Liver (tissue), 9 donors: ENCODE measurements around the gene GABRA1. TPM values are rescaled to one million over a fixed set of nuclear protein-coding genes. Genes with fewer than 3 reads are reported as not detected.

Experiments
- DNase-seq: peaks from one replicate; pipeline ENCODE4 v3.0.0-alpha.2; 2017; ENCODE audit warnings: low spot score
- H3K27ac ChIP-seq, 2 donors: one replicate each; pipeline ENCODE4 v1.7.0; 2013; ENCODE audit warnings: inconsistent platforms in 2 of 2, low read length in 2 of 2, control low read depth in 1 of 2, low read depth in 1 of 2, mild to moderate bottlenecking in 1 of 2
- H3K27me3 ChIP-seq, 4 donors: one replicate each; pipeline versions ENCODE4 v1.6.1 to v1.7.0; 2013; ENCODE audit warnings: low read length in 3 of 4, inconsistent platforms in 1 of 4, mild to moderate bottlenecking in 1 of 4, moderate library complexity in 1 of 4; ENCODE audit not compliant: control insufficient read depth in 4 of 4, insufficient read depth in 4 of 4
- H3K36me3 ChIP-seq, 4 donors: one replicate each; pipeline versions ENCODE4 v1.6.1 to v1.7.0; 2013; ENCODE audit warnings: low read length in 3 of 4, mild to moderate bottlenecking in 3 of 4, low read depth in 1 of 4, moderate library complexity in 1 of 4; ENCODE audit not compliant: control insufficient read depth in 4 of 4, insufficient read depth in 3 of 4
- H3K4me1 ChIP-seq, 4 donors: one replicate each; pipeline versions ENCODE4 v1.6.1 to v1.7.0; 2013; ENCODE audit warnings: low read length in 3 of 4, mild to moderate bottlenecking in 3 of 4, moderate library complexity in 1 of 4; ENCODE audit not compliant: control insufficient read depth in 4 of 4, insufficient read depth in 4 of 4
- H3K4me3 ChIP-seq, 3 donors: one replicate each; pipeline versions ENCODE4 v1.6.1 to v1.7.0; 2013; ENCODE audit warnings: low read length in 3 of 3, control low read depth in 1 of 3, low read depth in 1 of 3, mild to moderate bottlenecking in 1 of 3
- H3K9ac ChIP-seq, 2 donors: one replicate each; pipeline ENCODE4 v1.7.0; 2013; ENCODE audit warnings: low read length in 2 of 2, mild to moderate bottlenecking in 2 of 2, moderate library complexity in 2 of 2, control low read depth in 1 of 2, low read depth in 1 of 2
- H3K9me3 ChIP-seq, 4 donors: one replicate each; pipeline versions ENCODE4 v1.6.1 to v1.7.0; 2013; ENCODE audit warnings: low read length in 3 of 4; ENCODE audit not compliant: control insufficient read depth in 4 of 4
- EGR1 ChIP-seq, 2 donors: IDR thresholded peaks; 2 replicates each; pipeline ENCODE4 v1.6.1; 2016 to 2018; ENCODE audit warnings: antibody characterized with exemption in 2 of 2, low read depth in 2 of 2
- FOXA1 ChIP-seq: IDR thresholded peaks from 2 replicates; pipeline ENCODE4 v1.6.1; 2016; ENCODE audit warnings: antibody characterized with exemption
- FOXA2 ChIP-seq: IDR thresholded peaks from 2 replicates; pipeline ENCODE4 v1.6.1; 2016; ENCODE audit warnings: antibody characterized with exemption
- HNF4A ChIP-seq, 2 donors: conservative IDR thresholded peaks; 2 replicates each; pipeline ENCODE4 v1.6.1; 2016; ENCODE audit warnings: antibody characterized with exemption in 2 of 2, mild to moderate bottlenecking in 2 of 2
- REST ChIP-seq: IDR thresholded peaks from 2 replicates; pipeline ENCODE4 v1.6.1; 2016; ENCODE audit warnings: antibody characterized with exemption, mild to moderate bottlenecking
- RXRA ChIP-seq, 2 donors: IDR thresholded peaks; 2 replicates each; pipeline ENCODE4 v1.6.1; 2017 to 2018; ENCODE audit warnings: antibody characterized with exemption in 2 of 2, mild to moderate bottlenecking in 1 of 2
- SP1 ChIP-seq: IDR thresholded peaks from 2 replicates; pipeline ENCODE4 v1.6.1; 2018; ENCODE audit warnings: antibody characterized with exemption, mild to moderate bottlenecking
- TAF1 ChIP-seq: conservative IDR thresholded peaks from 2 replicates; pipeline ENCODE4 v1.6.1; 2016; ENCODE audit warnings: antibody characterized with exemption, mild to moderate bottlenecking
- YY1 ChIP-seq: IDR thresholded peaks from 2 replicates; pipeline ENCODE4 v1.6.1; 2016; ENCODE audit warnings: antibody characterized with exemption, mild to moderate bottlenecking
- WGBS: extraction: QIAGEN DNeasy Blood & Tissue Kit; methylation state at CpG from one replicate; pipeline ENCODE4 v1.1.7; 2013; 5-methylcytosine and 5-hydroxymethylcytosine counted together
- polyA plus RNA-seq, 2 donors: library from polyadenylated mRNA; stranded (reverse) in 1 of 2; unstranded in 1 of 2; fragments of 200-250 nt in 1 of 2; fragments of >200 nt in 1 of 2; fragmentation: Nextera tagmentation in 1 of 2; extraction: Ambion mirVana in 1 of 2; gene quantifications; one replicate each; pipeline versions ENCODE4 v1.2.1 to v1.2.3, GENCODE V29; 2013 to 2015
- total RNA-seq, 2 donors: library from RNA; depleted of rRNA; stranded (reverse); fragments of >200 nt; gene quantifications; one replicate each; pipeline ENCODE4 v1.2.3, GENCODE V29; 2014
- TF ChIP-seq, protein P1 (sequence below): IDR thresholded peaks from 2 replicates; pipeline ENCODE4 v1.6.1; 2016; ENCODE audit warnings: antibody characterized with exemption
- TF ChIP-seq, protein P2 (sequence below): fragments of 150-350 bp; IDR thresholded peaks from 2 replicates; pipeline ENCODE4 v1.5.1; 2017; ENCODE audit warnings: improper control_type of control experiment, low read depth, low read length; ENCODE audit not compliant: missing input control
- TF ChIP-seq, protein P3 (sequence below): IDR thresholded peaks from 2 replicates; pipeline ENCODE4 v1.6.1; 2016; ENCODE audit warnings: antibody characterized with exemption
- donor health status: healthy.
- donor health status: healthy.
- donor health status: healthy.
- donor health status: healthy.
- donor health status: healthy.

The GABRA1 gene
- total and polyA plus RNA-seq, 4 donors = not detected

DNA sequence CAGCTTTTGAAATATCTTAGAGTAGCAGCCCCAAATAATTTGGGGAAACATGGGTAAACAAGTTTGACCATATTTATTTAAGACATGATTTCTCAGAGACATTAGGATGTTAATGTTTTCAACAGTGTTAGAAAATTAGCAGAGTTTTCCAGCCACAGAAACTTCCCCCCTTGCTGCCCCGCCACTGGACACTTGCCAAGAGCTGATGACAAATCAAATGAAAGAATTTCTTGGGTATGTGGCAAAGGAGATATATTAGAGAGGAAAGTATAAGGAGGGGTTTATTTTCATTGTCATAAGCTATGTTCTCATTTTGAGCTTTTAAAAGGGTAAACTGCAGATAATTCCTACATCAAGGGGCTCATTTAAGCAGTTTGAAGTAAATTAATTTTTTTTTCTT is 15.9 kb downstream of the GABRA1 start:
- H3K36me3 ChIP-seq = no peaks in the 10 kb centered on the region
- peaks cover 0 to 2% (median 0%) of the 10 kb centered on the region in 4 donors for H3K27me3 ChIP-seq
- H3K4me3 ChIP-seq = no peak overlapping the region
- DNase-seq = no peak
- no peaks in the 10 kb centered on the region for H3K4me1 ChIP-seq
- H3K9me3 ChIP-seq = no peaks in the 10 kb centered on the region
- no peak overlapping the region for H3K9ac ChIP-seq
- no peak overlapping the region for H3K27ac ChIP-seq
- TF ChIP-seq EGR1 (IDR thresholded peaks at IDR 0.05; ENCODE audit: low read depth in 2 of 2) (no peak), REST (no peak), HNF4A (conservative IDR thresholded peaks at IDR 0.05) (no peak), RXRA (IDR thresholded peaks at IDR 0.05) (no peak), FOXA2 (no peak), SP1 (no peak), TAF1 (no peak), YY1 (no peak), FOXA1 (no peak)
- TF ChIP-seq, protein P1, sequence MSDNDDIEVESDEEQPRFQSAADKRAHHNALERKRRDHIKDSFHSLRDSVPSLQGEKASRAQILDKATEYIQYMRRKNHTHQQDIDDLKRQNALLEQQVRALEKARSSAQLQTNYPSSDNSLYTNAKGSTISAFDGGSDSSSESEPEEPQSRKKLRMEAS = no peak
- TF ChIP-seq, protein P2, sequence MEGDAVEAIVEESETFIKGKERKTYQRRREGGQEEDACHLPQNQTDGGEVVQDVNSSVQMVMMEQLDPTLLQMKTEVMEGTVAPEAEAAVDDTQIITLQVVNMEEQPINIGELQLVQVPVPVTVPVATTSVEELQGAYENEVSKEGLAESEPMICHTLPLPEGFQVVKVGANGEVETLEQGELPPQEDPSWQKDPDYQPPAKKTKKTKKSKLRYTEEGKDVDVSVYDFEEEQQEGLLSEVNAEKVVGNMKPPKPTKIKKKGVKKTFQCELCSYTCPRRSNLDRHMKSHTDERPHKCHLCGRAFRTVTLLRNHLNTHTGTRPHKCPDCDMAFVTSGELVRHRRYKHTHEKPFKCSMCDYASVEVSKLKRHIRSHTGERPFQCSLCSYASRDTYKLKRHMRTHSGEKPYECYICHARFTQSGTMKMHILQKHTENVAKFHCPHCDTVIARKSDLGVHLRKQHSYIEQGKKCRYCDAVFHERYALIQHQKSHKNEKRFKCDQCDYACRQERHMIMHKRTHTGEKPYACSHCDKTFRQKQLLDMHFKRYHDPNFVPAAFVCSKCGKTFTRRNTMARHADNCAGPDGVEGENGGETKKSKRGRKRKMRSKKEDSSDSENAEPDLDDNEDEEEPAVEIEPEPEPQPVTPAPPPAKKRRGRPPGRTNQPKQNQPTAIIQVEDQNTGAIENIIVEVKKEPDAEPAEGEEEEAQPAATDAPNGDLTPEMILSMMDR = no peak
- TF ChIP-seq, protein P3, sequence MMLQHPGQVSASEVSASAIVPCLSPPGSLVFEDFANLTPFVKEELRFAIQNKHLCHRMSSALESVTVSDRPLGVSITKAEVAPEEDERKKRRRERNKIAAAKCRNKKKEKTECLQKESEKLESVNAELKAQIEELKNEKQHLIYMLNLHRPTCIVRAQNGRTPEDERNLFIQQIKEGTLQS = no peak
- WGBS = 44% methylated on average over 1 of the region's 1 CpG

GRCh38 chr5:161865510-161865909 is 17.6 kb downstream of the GABRA1 start:
- no peak overlapping the region for H3K27ac ChIP-seq
- no peaks in the 10 kb centered on the region for H3K4me1 ChIP-seq
- no peak overlapping the region for H3K9ac ChIP-seq
- H3K4me3 ChIP-seq = no peak overlapping the region
- no peaks in the 10 kb centered on the region for H3K9me3 ChIP-seq
- no peaks in the 10 kb centered on the region for H3K36me3 ChIP-seq
- DNase-seq = no peak
- WGBS = 76% methylated on average over 7 of the region's 7 CpGs
- TF ChIP-seq REST = no peak
- TF ChIP-seq, protein P2 = no peak
- TF ChIP-seq, protein P3 = no peak
- TF ChIP-seq YY1 = no peak
- peaks cover 0 to 2% (median 0%) of the 10 kb centered on the region in 4 donors for H3K27me3 ChIP-seq
